Kidney (tissue), 14 donors: Measurements from ENCODE around the gene NPAS3. TPM values are rescaled to one million over a fixed set of nuclear protein-coding genes. Genes with fewer than 3 reads are reported as not detected.

ENCODE experiments used
- DNase-seq, 5 donors: peaks; one replicate each; pipeline ENCODE4 v3.0.0-alpha.2; 2013 to 2020
- FAIRE-seq: peaks from 2 replicates; lab custom pipeline; 2012; peaks lifted over from hg19 to GRCh38; lab: Jason Lieb, UNC
- H3K27ac ChIP-seq, 2 donors: one replicate each; pipeline ENCODE4 v1.7.0; 2013; ENCODE audit warnings: low read depth in 2 of 2, low read length in 2 of 2, inconsistent platforms in 1 of 2
- H3K27me3 ChIP-seq: one replicate; pipeline ENCODE4 v1.7.1; 2013; ENCODE audit warnings: low read length, inconsistent platforms; ENCODE audit not compliant: control insufficient read depth, insufficient read depth
- H3K36me3 ChIP-seq, 3 donors: one replicate each; pipeline versions ENCODE4 v1.7.0 to v1.7.1; 2013; ENCODE audit warnings: low read length in 3 of 3, control low read depth in 1 of 3, inconsistent platforms in 1 of 3; ENCODE audit not compliant: insufficient read depth in 3 of 3, control insufficient read depth in 2 of 3
- H3K4me1 ChIP-seq, 3 donors: one replicate each; pipeline versions ENCODE4 v1.7.0 to v1.7.1; 2013; ENCODE audit warnings: low read length in 3 of 3, inconsistent platforms in 1 of 3, low read depth in 1 of 3; ENCODE audit not compliant: control insufficient read depth in 2 of 3, insufficient read depth in 2 of 3
- H3K4me3 ChIP-seq, 3 donors: one replicate each; pipeline versions ENCODE4 v1.7.0 to v1.8.1; 2013; ENCODE audit warnings: low read length in 3 of 3, control low read depth in 1 of 3, inconsistent platforms in 1 of 3
- H3K9ac ChIP-seq, 3 donors: one replicate each; pipeline versions ENCODE4 v1.7.0 to v1.7.1; 2013; ENCODE audit warnings: low read length in 3 of 3, control low read depth in 1 of 3, inconsistent platforms in 1 of 3
- H3K9me3 ChIP-seq, 3 donors: one replicate each; pipeline versions ENCODE4 v1.7.0 to v1.7.1; 2013; ENCODE audit warnings: low read length in 3 of 3, control low read depth in 1 of 3, inconsistent platforms in 1 of 3; ENCODE audit not compliant: control insufficient read depth in 2 of 3, insufficient read depth in 1 of 3
- CTCF ChIP-seq: IDR thresholded peaks from 3 replicates; pipeline ENCODE4 v1.5.1; 2012; ENCODE audit warnings: mild to moderate bottlenecking, moderate library complexity, borderline replicate concordance; ENCODE audit not compliant: insufficient read depth; ENCODE audit errors: extremely low read depth
- intact Hi-C: fragments of 100-400 bp; cut with DNase I; formaldehyde crosslinking; loops from one replicate; pipeline ENCODE4 v1.11.1; 2022
- polyA plus RNA-seq: library from polyadenylated mRNA; stranded (reverse); fragments of 350-450 nt; fragmentation: Illumina TruSeq; extraction: RNeasy Lipid Tissue Mini Kit (QIAGEN cat#74804); gene quantifications from one replicate; pipeline ENCODE4 v1.2.3, GENCODE V29; 2014; ENCODE audit warnings: low read depth, low replicate concordance; ENCODE audit not compliant: insufficient read depth
- total RNA-seq: library from RNA; stranded (reverse); fragmentation: NEBNext Ultra II Directional; extraction: Animal tissue kit (Norgen Biotek cat#: 25700); gene quantifications from one replicate; pipeline ENCODE4 v1.2.1, GENCODE V29; 2021
- donor health status: control.
- donor health status: control.
- donor health status: control.
- donor health status: control.
- donor health status: control.
- donor health status: DM: yes; HTN: yes; CAD: no.
- donor health status: Normal renal cell carcinoma (clear cell type).

The NPAS3 gene
- total and polyA plus RNA-seq, 2 donors from 2014 or later = 0.82 to 5.0 TPM

- intact Hi-C loops = no loop called here
- Histone ChIP-seq H3K4me3 (no peak overlapping the region), H3K27me3 (no peaks in the 10 kb centered on the region), H3K9me3 (no peaks in the 10 kb centered on the region), H3K27ac (no peak overlapping the region), H3K36me3 (no peaks in the 10 kb centered on the region), H3K9ac (no peak overlapping the region), H3K4me1 (no peaks in the 10 kb centered on the region)
- no peak for FAIRE-seq
- TF ChIP-seq CTCF = no peak
- DNase-seq = no peak
Measured at GRCh38 chr14:33734387-33734786, 795.7 kb downstream of the NPAS3 start.

GRCh38 chr14:33736299-33736825 lies 797.7 kb downstream of the NPAS3 start:
- H3K4me1 ChIP-seq = no peaks in the 10 kb centered on the region
- no peaks in the 10 kb centered on the region for H3K9me3 ChIP-seq
- H3K9ac ChIP-seq = no peak overlapping the region
- DNase-seq = no peak
- no peaks in the 10 kb centered on the region for H3K36me3 ChIP-seq
- H3K27me3 ChIP-seq = no peaks in the 10 kb centered on the region
- H3K4me3 ChIP-seq = no peak overlapping the region
- no peak overlapping the region for H3K27ac ChIP-seq
- TF ChIP-seq CTCF = no peak
- no peak for FAIRE-seq
- intact Hi-C loops = no loop called here

GRCh38 chr14:33736979-33737378 lies 798.3 kb downstream of the NPAS3 start:
- Histone ChIP-seq H3K27me3 (no peaks in the 10 kb centered on the region), H3K9ac (no peak overlapping the region), H3K27ac (no peak overlapping the region), H3K4me3 (no peak overlapping the region), H3K4me1 (no peaks in the 10 kb centered on the region), H3K9me3 (no peaks in the 10 kb centered on the region), H3K36me3 (no peaks in the 10 kb centered on the region)
- FAIRE-seq (no peak), DNase-seq (no peak)
- TF ChIP-seq CTCF = no peak
- intact Hi-C loops = no loop called here

- Histone ChIP-seq H3K27me3 (no peaks in the 10 kb centered on the region), H3K4me1 (no peaks in the 10 kb centered on the region), H3K4me3 (no peak overlapping the region), H3K9me3 (no peaks in the 10 kb centered on the region), H3K36me3 (no peaks in the 10 kb centered on the region), H3K9ac (no peak overlapping the region), H3K27ac (no peak overlapping the region)
- intact Hi-C loops = no loop called here
- TF ChIP-seq CTCF = no peak
- no peak for DNase-seq
- FAIRE-seq = no peak
Measured at GRCh38 chr14:33737446-33737845, 798.8 kb downstream of the NPAS3 start.
